GM12891 (cell line): ENCODE data around the gene SLC39A7.

Experiments
- POLR2A ChIP-seq: IDR thresholded peaks from 2 replicates; pipeline ENCODE4 v1.6.1; 2011; ENCODE audit warnings: low read depth, low read length, control low read depth
- POLR2AphosphoS5 ChIP-seq: IDR thresholded peaks from 2 replicates; pipeline ENCODE4 v1.6.1; 2011; ENCODE audit warnings: low read depth, low read length, control low read depth
- POU2F2 ChIP-seq: IDR thresholded peaks from 2 replicates; pipeline ENCODE4 v1.6.1; 2011; ENCODE audit warnings: low read depth, mild to moderate bottlenecking, control low read depth, low read length, moderate library complexity
- SPI1 ChIP-seq: IDR thresholded peaks from 2 replicates; pipeline ENCODE4 v1.6.1; 2011; ENCODE audit warnings: low read depth, low read length, control low read depth
- TAF1 ChIP-seq: IDR thresholded peaks from 2 replicates; pipeline ENCODE4 v1.6.1; 2011; ENCODE audit warnings: low read depth, low read length, control low read depth

- TF ChIP-seq POLR2A (no peak), POLR2AphosphoS5 (no peak), TAF1 (no peak), SPI1 (no peak), POU2F2 (no peak)
These were observed 15.5 kb downstream of the SLC39A7 start for GRCh38 chr6:33216117-33216649.
